Endothelial cell of umbilical vein (primary cell): Measurements from ENCODE around the gene SNX18. TPM values are rescaled to one million over a fixed set of nuclear protein-coding genes. Genes with fewer than 3 reads are reported as not detected.

Source experiments
- BruUV-seq: library from RNA; stranded (reverse); fragments of 400-500 nt; replicated peaks from 2 replicates; lab custom pipeline; 2021; lab: Mats Ljungman, UMichigan
- CTCF ChIA-PET: fragments of 300-600, 350-600 bp; sonication (Branson Sonifier 250); formaldehyde crosslinking; loops from one replicate; lab custom pipeline; 2021; ENCODE audit warnings: antibody characterized with exemption, inconsistent platforms; lab: Charles Lee
- POLR2A ChIA-PET: fragments of 300-600, 350-600 bp; sonication (Branson Sonifier 250); formaldehyde crosslinking; loops from one replicate; lab custom pipeline; 2021; ENCODE audit warnings: antibody characterized with exemption, inconsistent platforms; lab: Charles Lee
- DNase-seq: peaks from one replicate; pipeline ENCODE4 v3.0.0-alpha.2; 2011; ENCODE audit warnings: low read depth, low spot score
- FAIRE-seq: peaks from 2 replicates; lab custom pipeline; 2011; peaks lifted over from hg19 to GRCh38; lab: Jason Lieb, UNC
- H2AFZ ChIP-seq: 2 replicates; pipeline ENCODE4 v1.6.0; 2012; ENCODE audit warnings: low read depth, low read length, control low read depth, inconsistent platforms
- H3K27ac ChIP-seq: 2 replicates; pipeline ENCODE4 v1.5.1; 2011; ENCODE audit warnings: low read depth, mild to moderate bottlenecking, control low read depth, low read length, moderate library complexity; ENCODE audit not compliant: insufficient read depth
- H3K27me3 ChIP-seq, 2 experiments: 2 replicates each; pipeline versions ENCODE4 v1.6.0 to v1.6.1; 2011; ENCODE audit warnings: low read length in 2 of 2, mixed read lengths in 1 of 2; ENCODE audit not compliant: control insufficient read depth in 2 of 2, insufficient read depth in 2 of 2
- H3K36me3 ChIP-seq, 2 experiments: 2 replicates in 1 of 2; 3 replicates in 1 of 2; pipeline ENCODE4 v1.5.1; 2011; ENCODE audit warnings: low read length in 2 of 2, mild to moderate bottlenecking in 1 of 2, moderate library complexity in 1 of 2; ENCODE audit not compliant: control insufficient read depth in 2 of 2, insufficient read depth in 2 of 2; ENCODE audit errors: extremely low read depth in 1 of 2
- H3K4me1 ChIP-seq: 3 replicates; pipeline ENCODE4 v1.5.1; 2011; ENCODE audit warnings: mild to moderate bottlenecking, low read length; ENCODE audit not compliant: control insufficient read depth, insufficient read depth; ENCODE audit errors: extremely low read depth
- H3K4me2 ChIP-seq: 2 replicates; pipeline ENCODE4 v1.6.1; 2011; ENCODE audit warnings: low read length, control low read depth, mixed read lengths; ENCODE audit not compliant: insufficient read depth
- H3K4me3 ChIP-seq, 3 experiments: fragments of 200-600 bp in 1 of 3; sonication (generic), shearing (Covaris generic) in 1 of 3; replicated peaks in 1 of 3; 2 replicates each; pipeline ENCODE4 v1.5.1; 2011 to 2016; ENCODE audit warnings: control low read depth in 3 of 3, low read length in 3 of 3, mild to moderate bottlenecking in 2 of 3, inconsistent platforms in 1 of 3, low read depth in 1 of 3, moderate library complexity in 1 of 3; ENCODE audit not compliant: insufficient read depth in 1 of 3
- H3K79me2 ChIP-seq: 2 replicates; pipeline ENCODE4 v1.6.0; 2012; ENCODE audit warnings: low read length, inconsistent platforms; ENCODE audit not compliant: control insufficient read depth, insufficient read depth
- H3K9ac ChIP-seq: replicated peaks from 2 replicates; pipeline ENCODE3; 2011; ENCODE audit warnings: low read length, control low read depth; ENCODE audit not compliant: insufficient read depth; ENCODE audit errors: extremely low read depth
- H3K9me1 ChIP-seq: replicated peaks from 3 replicates; pipeline ENCODE4 v1.6.0; 2011; ENCODE audit warnings: mild to moderate bottlenecking, low read length; ENCODE audit not compliant: control insufficient read depth, insufficient read depth; ENCODE audit errors: extremely low read depth
- H3K9me3 ChIP-seq: replicated peaks from 2 replicates; pipeline ENCODE4 v1.5.1; 2012; ENCODE audit warnings: low read length, inconsistent platforms; ENCODE audit not compliant: control insufficient read depth, insufficient read depth
- H4K20me1 ChIP-seq: replicated peaks from 2 replicates; pipeline ENCODE3; 2011; ENCODE audit warnings: mild to moderate bottlenecking, low read length; ENCODE audit not compliant: control insufficient read depth, insufficient read depth; ENCODE audit errors: extremely low read depth
- EZH2 ChIP-seq: IDR thresholded peaks from 2 replicates; pipeline ENCODE4 v1.6.1; 2012; ENCODE audit warnings: borderline replicate concordance, low read depth, mild to moderate bottlenecking, moderate library complexity, low read length, inconsistent platforms; ENCODE audit not compliant: severe bottlenecking
- FOS ChIP-seq: IDR thresholded peaks from 2 replicates; pipeline ENCODE4 v1.6.1; 2011; ENCODE audit warnings: mild to moderate bottlenecking, low read length, moderate library complexity, borderline replicate concordance; ENCODE audit not compliant: insufficient read depth
- GATA2 ChIP-seq: IDR thresholded peaks from 2 replicates; pipeline ENCODE4 v1.7.0; 2011; ENCODE audit warnings: low read depth, mild to moderate bottlenecking, moderate library complexity, mixed read lengths, low read length; ENCODE audit not compliant: insufficient read length, insufficient read depth
- JUN ChIP-seq: IDR thresholded peaks from 2 replicates; pipeline ENCODE4 v1.6.1; 2011; ENCODE audit warnings: borderline replicate concordance, low read depth; ENCODE audit not compliant: insufficient read length, insufficient read depth
- MYC ChIP-seq: IDR thresholded peaks from one replicate; pipeline ENCODE4 v1.6.1; 2011; ENCODE audit warnings: mild to moderate bottlenecking, low read depth, low read length
- POLR2A ChIP-seq: IDR thresholded peaks from 2 replicates; pipeline ENCODE4 v1.6.1; 2012; ENCODE audit warnings: low read depth, mild to moderate bottlenecking, control low read depth, low read length
- POLR2AphosphoS5 ChIP-seq: IDR thresholded peaks from 2 replicates; pipeline ENCODE4 v1.6.1; 2012; ENCODE audit warnings: low read depth, mild to moderate bottlenecking, control low read depth, low read length, moderate library complexity; ENCODE audit not compliant: insufficient read depth
- dilution Hi-C: fragments of 300-500 bp; cut with MboI; formaldehyde crosslinking; loops from one replicate; pipeline ENCODE4 v1.15.0; 2019; ENCODE audit warnings: low sequenced_read_pairs; ENCODE audit not compliant: extremely low pct_ligation_motif_present
- intact Hi-C: fragments of 100-400 bp; cut with micrococcal nuclease; formaldehyde crosslinking; loops from one replicate; pipeline ENCODE4 v1.10.0; 2022
- polyA plus RNA-seq, 4 experiments: library from polyadenylated mRNA; depleted of rRNA in 3 of 4; stranded (reverse) in 3 of 4; unstranded in 1 of 4; fragments of >200 nt; gene quantifications; 2 replicates each; pipeline versions ENCODE4 v1.2.1 to v1.2.3, GENCODE V29; 2011 to 2012; ENCODE audit warnings: missing spikeins in 1 of 4
- total RNA-seq: library from RNA; stranded (reverse); gene quantifications from 2 replicates; pipeline ENCODE4 v1.2.3, GENCODE V29; 2021
- TF ChIP-seq, protein P1 (sequence below): IDR thresholded peaks from 2 replicates; pipeline ENCODE4 v1.6.1; 2011; ENCODE audit not compliant: insufficient read depth, insufficient read length
- TF ChIP-seq, protein P2 (sequence below), 2 donors: IDR thresholded peaks; 1 replicate in 1 of 2; 2 replicates in 1 of 2; pipeline ENCODE4 v1.5.1; 2011; ENCODE audit warnings: low read length in 2 of 2, mild to moderate bottlenecking in 2 of 2, moderate library complexity in 2 of 2, control low read depth in 1 of 2, inconsistent platforms in 1 of 2, low read depth in 1 of 2; ENCODE audit not compliant: insufficient read depth in 1 of 2; ENCODE audit errors: extremely low read depth in 1 of 2

The SNX18 gene
- total and polyA plus RNA-seq, 2 donors (not counting 3 experiments of a cell fraction or from before 2014, with no cell fraction given): 11.8 to 25.3 TPM

DNA sequence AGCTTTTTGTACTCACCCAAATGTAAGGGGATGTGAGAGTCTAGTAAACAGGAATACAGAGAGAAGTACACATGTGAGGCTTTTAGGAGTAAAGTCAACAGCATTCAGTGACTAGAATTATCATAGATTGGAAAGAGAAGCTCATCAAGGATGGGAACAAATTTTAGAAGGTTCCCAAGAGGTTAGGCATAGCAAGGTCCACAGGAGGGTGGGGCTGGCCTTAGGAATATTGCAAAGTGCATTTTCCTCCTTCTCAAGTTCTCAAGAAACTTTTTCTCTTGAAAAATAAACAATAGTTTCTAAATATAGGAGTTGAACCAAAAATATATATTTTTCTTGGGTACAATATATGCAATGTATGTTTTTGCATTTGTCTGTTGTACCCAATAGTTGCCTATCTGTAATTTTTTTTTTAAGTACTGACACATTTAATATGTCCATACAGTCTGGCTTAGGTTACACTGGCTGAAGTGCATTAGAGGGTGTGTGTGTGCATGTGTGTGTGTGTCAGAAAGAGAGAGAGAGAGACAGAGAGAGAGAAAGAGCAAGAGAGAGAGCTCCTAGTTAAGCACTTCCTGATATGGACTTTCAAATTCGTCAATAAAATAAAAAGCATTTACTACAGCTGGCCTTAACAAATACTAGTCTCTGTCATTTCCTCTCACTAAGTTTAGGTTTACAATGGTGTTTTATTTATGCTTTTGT is 62.2 kb downstream of the SNX18 start:
- Histone ChIP-seq H3K9me1 (no peaks in the 10 kb centered on the region), H4K20me1 (no peaks in the 10 kb centered on the region), H2AFZ (no peak overlapping the region), H3K36me3 (no peaks in the 10 kb centered on the region), H3K4me2 (no peak overlapping the region), H3K9ac (no peak overlapping the region), H3K9me3 (no peaks in the 10 kb centered on the region), H3K79me2 (no peaks in the 10 kb centered on the region), H3K4me1 (no peaks in the 10 kb centered on the region), H3K27ac (no peak overlapping the region), H3K27me3 (no peaks in the 10 kb centered on the region), H3K4me3 (no peak overlapping the region)
- TF ChIP-seq MYC (no peak), EZH2 (no peak)
- ChIA-PET POLR2A (interaction anchor here (0.8 kb wide), 1 partner anchor 117 kb away, joined by 3 read pairs; no protein-coding TSS in a partner anchor), CTCF (interaction anchor here (1.3 to 3.0 kb wide), 2 partner anchors 17 to 288 kb away, joined by 5 to 9 read pairs; no protein-coding TSS in a partner anchor)
- FAIRE-seq: peak; percentile 59
- no TSS peak for BruUV-seq
- dilution Hi-C loops: no loop called here
- DNase-seq: no peak
- intact Hi-C loops: no loop called here

DNA sequence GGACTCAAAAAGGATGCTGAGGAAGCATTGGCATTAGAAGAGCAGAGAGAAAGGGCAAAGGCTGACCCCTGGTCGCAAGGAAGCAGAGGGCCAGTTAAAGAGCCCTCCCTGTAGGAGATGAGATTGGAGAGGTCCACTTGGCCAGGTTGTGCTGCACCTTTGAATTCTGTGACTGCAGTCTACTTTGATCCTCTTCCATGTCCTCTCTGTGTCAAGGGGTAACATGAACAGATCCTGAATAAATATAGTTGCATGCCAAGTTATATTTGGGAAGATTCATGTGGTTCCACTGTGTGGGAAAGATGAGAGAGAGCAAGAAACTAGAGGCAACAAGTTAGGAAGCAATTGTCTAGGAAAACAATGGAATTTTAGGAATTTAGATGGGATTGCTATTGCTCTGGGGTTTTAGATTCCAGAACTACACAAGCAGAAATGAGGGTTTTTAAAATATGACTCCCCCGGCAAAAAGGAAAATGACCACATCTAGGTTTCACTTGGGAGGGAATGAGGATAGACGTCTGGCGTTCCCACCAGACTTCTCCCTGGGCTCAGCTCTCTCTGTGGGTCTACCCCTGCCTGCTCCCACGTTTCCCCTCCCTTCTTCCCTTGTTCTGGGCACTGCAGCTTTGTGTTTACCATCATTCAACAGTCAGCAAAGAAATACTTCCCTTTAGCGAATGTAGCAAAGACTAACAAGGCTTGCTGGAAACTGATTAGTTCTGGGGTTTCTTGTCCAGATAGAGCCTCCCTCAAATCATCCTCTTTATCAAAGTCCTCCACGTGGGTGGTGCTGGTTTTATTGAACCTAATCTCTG is 63.6 kb downstream of the SNX18 start:
- no peak for DNase-seq
- CTCF ChIA-PET: no interaction called here
- Histone ChIP-seq H3K4me1 (no peaks in the 10 kb centered on the region), H3K27me3 (no peaks in the 10 kb centered on the region), H3K27ac (no peak overlapping the region), H2AFZ (no peak overlapping the region), H4K20me1 (no peaks in the 10 kb centered on the region), H3K4me3 (no peak overlapping the region), H3K9me3 (no peaks in the 10 kb centered on the region), H3K79me2 (no peaks in the 10 kb centered on the region), H3K4me2 (no peak overlapping the region), H3K36me3 (no peaks in the 10 kb centered on the region), H3K9me1 (no peaks in the 10 kb centered on the region), H3K9ac (no peak overlapping the region)
- no TSS peak for BruUV-seq
- POLR2A ChIA-PET: no interaction called here
- TF ChIP-seq EZH2 (no peak), MYC (no peak), FOS (no peak), POLR2A (no peak), JUN (no peak), POLR2AphosphoS5 (no peak), GATA2 (no peak)
- TF ChIP-seq, protein P1, sequence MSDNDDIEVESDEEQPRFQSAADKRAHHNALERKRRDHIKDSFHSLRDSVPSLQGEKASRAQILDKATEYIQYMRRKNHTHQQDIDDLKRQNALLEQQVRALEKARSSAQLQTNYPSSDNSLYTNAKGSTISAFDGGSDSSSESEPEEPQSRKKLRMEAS: no peak
- TF ChIP-seq, protein P2, sequence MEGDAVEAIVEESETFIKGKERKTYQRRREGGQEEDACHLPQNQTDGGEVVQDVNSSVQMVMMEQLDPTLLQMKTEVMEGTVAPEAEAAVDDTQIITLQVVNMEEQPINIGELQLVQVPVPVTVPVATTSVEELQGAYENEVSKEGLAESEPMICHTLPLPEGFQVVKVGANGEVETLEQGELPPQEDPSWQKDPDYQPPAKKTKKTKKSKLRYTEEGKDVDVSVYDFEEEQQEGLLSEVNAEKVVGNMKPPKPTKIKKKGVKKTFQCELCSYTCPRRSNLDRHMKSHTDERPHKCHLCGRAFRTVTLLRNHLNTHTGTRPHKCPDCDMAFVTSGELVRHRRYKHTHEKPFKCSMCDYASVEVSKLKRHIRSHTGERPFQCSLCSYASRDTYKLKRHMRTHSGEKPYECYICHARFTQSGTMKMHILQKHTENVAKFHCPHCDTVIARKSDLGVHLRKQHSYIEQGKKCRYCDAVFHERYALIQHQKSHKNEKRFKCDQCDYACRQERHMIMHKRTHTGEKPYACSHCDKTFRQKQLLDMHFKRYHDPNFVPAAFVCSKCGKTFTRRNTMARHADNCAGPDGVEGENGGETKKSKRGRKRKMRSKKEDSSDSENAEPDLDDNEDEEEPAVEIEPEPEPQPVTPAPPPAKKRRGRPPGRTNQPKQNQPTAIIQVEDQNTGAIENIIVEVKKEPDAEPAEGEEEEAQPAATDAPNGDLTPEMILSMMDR (IDR thresholded peaks at IDR 0.05; ENCODE audit: extremely low read depth in 1 of 2, insufficient read depth in 1 of 2, low read depth in 1 of 2, low read length in 2 of 2): no peak
- intact Hi-C loops: no loop called here
- dilution Hi-C loops: no loop called here
- no peak for FAIRE-seq
